ENCODE data around the gene TNP2. TPM values are rescaled to one million over a fixed set of nuclear protein-coding genes. Genes with fewer than 3 reads are reported as not detected.

The TNP2 gene
- total RNA-seq, 3 donors from 2014 or later, result not detected

- ATAC-seq, result no peak
- Mint-ChIP-seq H3K4me3 (no peak overlapping the region), H3K4me1 (ENCODE audit: low read depth) (peaks cover 20% of the 10 kb centered on the region), H3K27me3 (ENCODE audit: low read depth) (no peaks in the 10 kb centered on the region), H3K9me3 (peaks cover 7% of the 10 kb centered on the region), H3K36me3 (ENCODE audit: insufficient read depth) (no peaks in the 10 kb centered on the region)
- DNase-seq, result no peak
Measured at GRCh38 chr16:11219178-11219577, 49.9 kb downstream of the TNP2 start.

DNA sequence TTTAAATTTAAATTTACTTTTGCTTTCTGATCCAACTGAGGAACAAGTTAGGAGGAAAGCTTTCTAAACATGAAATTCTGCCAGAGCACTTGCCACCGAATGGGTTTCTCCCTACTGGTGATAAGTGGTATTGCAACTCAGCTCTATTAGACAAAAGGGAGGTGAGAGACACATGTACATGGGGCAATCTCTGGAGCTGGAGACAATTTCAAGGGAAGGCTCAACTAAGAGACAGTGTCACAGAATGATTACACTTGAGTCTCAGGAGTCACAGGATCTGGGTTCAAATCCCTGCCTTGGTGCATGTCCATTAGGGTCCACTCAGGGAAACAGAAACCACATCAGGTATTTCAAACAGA, 50.5 kb downstream of the TNP2 start:
- ATAC-seq (no peak), DNase-seq (no peak)
- no peaks in the 10 kb centered on the region for H3K27me3 Mint-ChIP-seq (ENCODE audit: low read depth)
- peaks cover 7% of the 10 kb centered on the region for H3K9me3 Mint-ChIP-seq
- no peaks in the 10 kb centered on the region for H3K36me3 Mint-ChIP-seq (ENCODE audit: insufficient read depth)
- H3K4me1 Mint-ChIP-seq (ENCODE audit: low read depth), result peaks cover 17% of the 10 kb centered on the region
- no peak overlapping the region for H3K4me3 Mint-ChIP-seq

Other genes with a start within 250 kb of the TNP2 start
- 100 to 1,000 TPM; 112 to 148 (median 114) TPM for gene SOCS1, start 13.1 kb downstream of the TNP2 start, total RNA-seq
- gene PRM3, start 4.3 kb upstream of the TNP2 start, total RNA-seq, result not detected
- not detected for gene PRM2, start 7.2 kb upstream of the TNP2 start, total RNA-seq
- not detected for gene PRM1, start 12.0 kb upstream of the TNP2 start, total RNA-seq
- gene RMI2, start 76.1 kb upstream of the TNP2 start, total RNA-seq, result 10 to 100 TPM in 2 of 3 donors, 1 to 10 TPM in 1; 5.5 to 12.9 (median 12.8) TPM